HG03103 (cell line): ENCODE results near the gene GPR85.
"Not testable (repeated sequence)": the region's sequence is repeated elsewhere in the genome, so short reads cannot be mapped to it uniquely, and the experiment has no call there.

Source experiments
- ATAC-seq: cut with Tn5 transposase; IDR thresholded peaks from one replicate; pipeline ENCODE4 v1.9.1; 2021; ENCODE audit warnings: low read depth; ENCODE audit not compliant: unreplicated experiment

GPR85 gene, protein sequence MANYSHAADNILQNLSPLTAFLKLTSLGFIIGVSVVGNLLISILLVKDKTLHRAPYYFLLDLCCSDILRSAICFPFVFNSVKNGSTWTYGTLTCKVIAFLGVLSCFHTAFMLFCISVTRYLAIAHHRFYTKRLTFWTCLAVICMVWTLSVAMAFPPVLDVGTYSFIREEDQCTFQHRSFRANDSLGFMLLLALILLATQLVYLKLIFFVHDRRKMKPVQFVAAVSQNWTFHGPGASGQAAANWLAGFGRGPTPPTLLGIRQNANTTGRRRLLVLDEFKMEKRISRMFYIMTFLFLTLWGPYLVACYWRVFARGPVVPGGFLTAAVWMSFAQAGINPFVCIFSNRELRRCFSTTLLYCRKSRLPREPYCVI

DNA sequence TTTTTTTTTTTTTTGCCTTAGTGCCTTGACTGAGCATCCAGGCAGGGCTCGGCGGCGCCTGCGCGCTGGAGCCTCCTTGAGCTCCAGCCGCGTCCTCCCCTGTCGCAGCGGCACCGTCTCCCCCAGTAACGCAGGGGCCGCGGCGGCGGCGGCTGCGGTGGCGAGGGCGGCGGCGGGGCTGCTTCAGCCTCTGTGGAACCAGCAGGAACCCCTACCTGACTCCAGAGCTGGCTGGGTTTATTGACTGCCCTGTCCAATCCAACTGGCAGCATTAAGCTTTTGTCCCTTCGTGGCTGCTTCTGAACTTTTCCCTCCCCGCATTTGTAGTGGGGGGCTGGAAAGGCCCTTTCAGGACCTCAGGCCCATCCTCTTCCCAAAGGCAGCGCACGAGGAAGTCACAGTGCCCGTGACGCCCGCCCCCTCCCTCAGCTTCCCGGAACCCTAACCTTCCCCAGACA, at the start of gene GPR85:
TSS of gene GPR85 (minus strand) at position 397 of the 458 bp plus-strand sequence. CDS start 2,106 bp downstream, outside the sequence.
- peak; percentile 66 for ATAC-seq

DNA sequence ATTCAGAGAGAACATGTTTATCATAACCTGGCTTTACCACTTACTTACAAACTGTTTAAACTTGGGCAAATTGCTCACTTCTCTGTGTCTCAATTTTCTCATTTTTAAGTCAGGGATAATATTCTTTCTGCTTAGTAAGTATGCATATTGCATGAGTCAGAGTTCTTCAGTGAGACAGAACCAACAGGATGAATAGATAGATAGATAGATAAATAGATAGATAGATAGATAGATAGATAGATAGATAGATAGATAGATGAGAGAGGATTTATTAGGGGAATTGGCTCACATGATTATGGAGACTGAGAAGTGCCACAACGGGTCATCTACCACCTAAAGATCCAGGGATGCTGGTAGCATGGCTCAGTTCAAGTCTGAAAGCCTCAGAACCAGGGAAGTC, 47.4 kb upstream of the GPR85 start:
- ATAC-seq: no peak

DNA sequence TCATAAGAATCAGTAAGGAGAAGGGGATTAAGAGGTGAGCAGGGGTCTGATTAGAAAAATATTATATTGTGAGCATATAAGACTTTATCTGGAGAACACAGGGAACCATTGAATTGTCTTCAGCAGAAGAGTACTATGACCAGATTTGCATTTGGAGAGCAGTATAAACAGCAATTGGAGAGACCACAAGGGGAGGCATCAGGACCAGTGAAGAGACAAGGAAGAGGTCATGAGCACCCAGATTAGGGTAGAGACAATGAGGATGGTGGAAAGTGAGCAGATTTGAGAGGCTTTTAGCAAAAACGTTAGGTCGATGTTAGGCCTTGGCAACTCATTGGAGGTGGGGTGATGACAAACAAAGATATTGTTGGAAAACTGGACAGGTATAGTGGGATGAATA, 44.7 kb upstream of the GPR85 start:
- no peak for ATAC-seq

DNA sequence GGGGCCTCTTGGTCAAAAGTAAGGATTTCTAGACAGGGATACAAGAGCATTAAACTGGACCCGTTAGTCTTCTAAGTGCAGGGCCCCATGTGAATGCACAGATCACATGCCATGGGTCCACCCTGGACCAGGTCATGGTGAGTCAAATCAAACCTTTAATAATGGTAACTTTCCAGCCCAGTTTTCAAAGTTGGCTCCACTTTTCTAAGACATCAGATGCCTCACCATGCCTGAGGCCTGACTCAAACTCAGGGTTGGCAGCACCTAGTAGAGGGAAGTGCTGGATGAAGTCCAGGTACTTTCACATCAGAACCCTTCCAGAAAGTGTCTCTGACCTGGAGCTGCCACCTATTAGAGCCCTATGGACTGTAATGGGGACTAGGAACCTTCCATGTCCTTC, 41.4 kb upstream of the GPR85 start:
- no peak for ATAC-seq

DNA sequence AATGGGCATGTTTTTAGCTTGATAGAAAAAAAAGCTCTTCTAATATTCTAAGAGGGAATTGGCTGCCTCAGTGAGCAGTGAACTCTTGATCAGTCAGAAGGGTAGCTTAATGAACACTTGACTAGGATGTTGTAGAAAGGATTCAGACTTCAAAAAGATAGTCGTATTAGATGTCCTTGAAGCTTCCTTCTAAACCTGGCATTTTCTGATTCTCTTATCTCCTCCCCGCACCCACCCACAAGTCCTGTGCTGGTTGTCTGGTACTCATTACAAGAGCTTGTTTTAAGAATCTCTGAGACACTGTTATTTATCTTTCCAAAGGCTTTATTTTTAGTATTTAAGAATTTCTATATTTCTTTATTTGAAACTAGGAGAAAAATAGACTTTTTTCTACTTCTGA, 39.1 kb upstream of the GPR85 start:
- no peak for ATAC-seq

DNA sequence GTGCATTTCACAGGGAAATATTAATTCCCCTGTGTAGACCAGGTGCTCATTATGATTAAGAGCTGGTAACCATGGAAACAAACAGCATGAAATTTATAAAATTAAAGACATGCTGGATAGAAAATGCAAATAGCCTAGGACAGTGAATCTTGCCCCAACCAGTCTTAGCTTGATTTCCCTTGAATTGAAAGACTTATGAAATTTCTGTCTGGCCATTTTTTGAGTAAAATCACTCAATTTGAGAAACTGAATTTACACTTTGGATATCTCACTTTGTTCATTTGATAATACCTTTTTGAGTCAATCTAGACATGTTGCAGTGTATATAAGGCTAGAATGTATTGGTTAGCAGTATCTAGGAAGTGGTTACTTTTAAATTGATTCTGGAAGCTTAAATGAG, 36.1 kb upstream of the GPR85 start:
- no peak for ATAC-seq

DNA sequence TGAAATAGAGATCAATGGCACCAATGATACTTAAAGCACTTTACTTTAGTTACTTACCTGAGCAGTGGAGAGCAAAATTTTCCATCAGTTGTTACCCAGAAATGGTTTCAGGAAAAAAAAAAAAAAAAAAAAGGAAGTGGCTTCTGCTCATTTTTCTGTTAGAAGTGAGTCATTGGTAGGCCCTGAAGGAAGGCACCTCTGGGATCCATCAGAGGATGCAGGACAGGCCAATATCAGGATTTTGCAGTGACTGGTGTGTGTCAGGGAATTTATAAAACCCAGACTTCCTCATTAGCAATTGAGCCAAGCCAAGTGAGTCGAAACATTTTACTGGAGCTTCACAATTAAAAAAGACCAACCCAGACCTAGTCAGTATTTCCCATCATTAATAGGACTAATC, 34.0 kb upstream of the GPR85 start:
- no peak for ATAC-seq

DNA sequence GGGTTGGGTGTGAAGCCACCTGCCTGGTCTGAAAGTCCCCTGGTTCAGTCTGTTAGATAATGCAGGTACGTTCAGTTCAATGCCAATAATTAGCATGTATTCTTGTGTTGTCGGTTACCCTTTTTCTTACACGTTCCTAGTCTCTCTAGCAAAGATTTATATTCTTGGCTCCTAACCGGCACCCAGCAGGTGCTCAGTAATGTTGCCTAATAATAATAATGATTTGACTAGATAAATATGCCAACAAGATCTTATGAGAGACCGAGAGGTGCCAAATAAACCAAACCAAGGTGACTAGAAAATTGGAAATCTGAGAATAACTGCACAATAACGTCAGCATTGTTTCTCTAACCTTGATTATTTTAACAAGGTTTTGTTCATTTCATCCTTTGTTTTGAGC, 32.8 kb upstream of the GPR85 start:
- ATAC-seq: no peak

DNA sequence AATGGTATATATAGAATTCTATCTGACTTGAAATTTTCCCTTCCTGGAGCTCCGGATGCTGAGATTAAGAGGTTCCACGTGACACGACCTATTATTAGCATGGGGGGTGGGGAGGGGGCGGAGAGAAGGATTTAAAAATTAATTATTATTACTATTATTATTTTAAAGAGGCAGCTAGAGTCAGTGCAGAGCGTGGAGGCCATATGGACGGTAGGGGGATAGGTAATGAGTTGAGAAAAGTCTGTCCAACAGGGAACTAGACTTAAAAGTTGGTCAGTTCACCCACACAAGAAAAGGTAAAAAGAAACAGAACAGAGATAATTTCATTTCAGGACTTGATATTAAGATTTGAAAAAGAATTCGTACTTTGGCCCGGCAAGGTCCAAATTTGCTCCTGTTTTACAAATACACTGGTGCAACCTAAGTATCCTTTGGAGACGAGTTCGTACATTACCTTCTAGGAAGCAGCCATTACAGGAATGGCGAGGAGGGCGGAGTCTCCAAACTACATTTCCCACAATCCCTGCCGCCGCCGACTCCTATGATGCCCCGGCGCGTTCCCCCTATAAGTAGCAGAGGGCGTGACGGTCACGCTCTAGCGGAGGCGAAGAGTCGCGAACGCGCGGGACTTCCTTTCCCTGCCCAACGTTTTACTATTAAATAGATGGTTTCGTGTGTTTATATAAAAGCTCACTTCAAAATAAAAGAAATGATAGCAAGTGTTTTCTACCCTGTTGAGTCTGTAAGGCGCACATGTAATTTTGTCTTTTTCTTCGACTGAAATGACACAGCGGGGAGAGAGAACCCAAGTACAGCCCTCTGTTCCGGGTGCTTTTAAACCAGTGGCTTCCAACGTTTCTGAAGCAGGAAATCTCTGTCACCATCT, 31.7 kb upstream of the GPR85 start, which contains the start of gene SMIM30:
TSS of gene SMIM30 (minus strand) at position 481 of the 886 bp plus-strand sequence. CDS start 976 bp downstream, outside the sequence.
- ATAC-seq: peak; percentile 98

DNA sequence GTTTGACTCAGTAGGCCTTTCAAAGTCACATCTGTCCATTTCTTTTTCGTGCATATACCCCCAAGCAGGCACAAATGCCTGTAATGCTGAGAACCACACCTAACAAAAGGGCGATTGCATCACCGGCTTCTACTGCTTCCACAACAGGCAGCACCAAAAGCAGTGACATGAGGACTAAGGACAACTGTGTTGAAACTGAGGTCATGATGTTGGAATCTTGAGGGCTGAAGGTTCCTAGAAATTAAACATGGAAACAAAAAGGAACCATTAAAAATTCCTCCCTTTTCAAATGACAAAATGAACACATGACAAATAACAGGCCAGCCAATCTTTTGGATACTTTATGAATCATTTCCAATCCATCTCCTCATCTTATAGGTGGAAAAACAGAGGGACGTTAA, 30.7 kb upstream of the GPR85 start:
- ATAC-seq: not testable (repeated sequence)

DNA sequence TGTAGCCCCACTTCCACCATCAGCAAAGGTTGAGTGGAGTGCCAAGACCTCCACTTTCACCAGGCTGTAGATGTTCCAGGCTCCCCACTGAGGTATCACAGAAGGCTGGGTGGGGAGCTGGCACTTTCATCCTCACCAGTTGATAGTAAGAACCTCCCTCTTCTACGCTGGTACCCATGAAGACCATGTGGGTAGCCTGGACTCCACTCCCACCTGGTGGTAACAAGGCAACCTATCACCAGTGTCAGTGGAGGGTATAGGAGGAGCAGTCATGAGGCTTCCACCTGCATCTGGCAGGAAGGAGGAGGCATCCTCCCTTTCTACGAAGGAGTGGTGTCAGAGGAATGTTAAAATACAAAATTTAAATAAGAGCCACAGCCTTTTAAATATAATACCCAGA, 27.3 kb upstream of the GPR85 start:
- no peak for ATAC-seq

DNA sequence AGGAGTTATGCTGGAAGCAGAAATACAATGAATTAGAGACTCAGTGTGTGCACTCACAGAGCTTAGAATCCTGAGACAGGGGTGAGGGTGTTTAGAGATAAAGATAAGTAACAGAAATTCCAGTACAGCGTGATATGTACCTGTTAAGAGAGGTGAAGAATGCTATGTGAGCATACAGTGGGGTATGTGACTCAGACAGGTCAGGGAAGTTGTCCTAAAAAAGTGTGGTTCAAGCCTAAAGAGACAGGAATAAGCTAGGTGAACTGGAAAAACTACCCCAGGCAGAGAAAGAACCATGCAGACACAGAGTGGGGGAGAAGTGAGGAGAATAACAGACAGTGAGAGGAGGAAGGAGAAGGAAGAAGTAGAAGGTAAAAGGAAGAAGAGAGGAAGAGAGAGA, 23.1 kb upstream of the GPR85 start:
- no peak for ATAC-seq

DNA sequence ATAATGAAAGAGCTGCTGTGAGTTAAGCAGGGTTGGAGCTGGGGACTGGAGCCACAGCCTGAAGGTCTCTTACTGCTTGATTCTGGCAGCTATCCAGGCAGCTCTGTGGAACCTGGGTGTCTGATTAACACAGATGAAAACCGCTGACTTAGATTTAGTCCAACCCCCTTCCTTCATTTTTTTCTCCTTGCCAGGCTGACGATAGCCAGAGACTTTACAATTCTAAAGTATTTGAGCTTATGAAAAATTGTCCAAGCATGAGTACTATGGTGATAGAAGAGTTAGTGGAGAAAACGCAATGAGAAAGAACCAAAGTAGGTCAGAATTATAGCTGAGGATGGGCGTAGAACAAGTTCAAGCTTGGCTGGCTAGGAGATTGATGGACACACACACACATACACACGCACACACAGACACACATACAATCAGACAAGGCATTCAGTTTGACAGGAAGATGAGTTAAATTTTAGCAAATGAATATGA, 13.5 kb upstream of the GPR85 start:
- no peak for ATAC-seq

DNA sequence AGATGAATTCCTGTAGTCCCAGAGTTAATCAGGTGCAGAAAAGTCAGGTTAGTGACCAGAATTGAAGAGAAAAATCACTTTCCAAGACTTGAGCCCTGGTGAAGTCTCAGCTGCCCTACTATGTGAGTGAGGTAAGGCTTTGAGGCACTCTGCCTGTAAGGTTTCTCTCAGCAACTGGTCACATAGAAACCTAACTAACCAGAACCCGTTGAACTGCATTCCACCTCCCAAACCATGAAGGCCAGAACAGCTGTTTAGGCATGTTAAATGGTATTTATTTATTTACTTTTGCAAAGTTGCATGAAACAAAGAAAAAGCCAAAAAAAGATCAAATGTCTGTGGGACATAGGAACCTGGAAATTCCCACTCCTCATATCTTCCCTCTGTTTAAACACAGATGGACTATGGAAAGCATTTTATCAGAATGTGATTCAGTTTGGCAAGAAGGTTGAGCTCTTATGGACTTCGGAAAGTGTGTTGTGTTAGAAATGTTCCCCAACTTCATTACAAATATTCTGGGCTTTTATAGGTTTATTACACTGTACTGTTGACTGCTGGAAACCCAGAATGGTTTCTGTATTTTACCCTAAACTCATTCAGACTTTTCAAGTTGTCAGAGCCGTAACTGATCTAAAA, 12.8 kb upstream of the GPR85 start:
- no peak for ATAC-seq

DNA sequence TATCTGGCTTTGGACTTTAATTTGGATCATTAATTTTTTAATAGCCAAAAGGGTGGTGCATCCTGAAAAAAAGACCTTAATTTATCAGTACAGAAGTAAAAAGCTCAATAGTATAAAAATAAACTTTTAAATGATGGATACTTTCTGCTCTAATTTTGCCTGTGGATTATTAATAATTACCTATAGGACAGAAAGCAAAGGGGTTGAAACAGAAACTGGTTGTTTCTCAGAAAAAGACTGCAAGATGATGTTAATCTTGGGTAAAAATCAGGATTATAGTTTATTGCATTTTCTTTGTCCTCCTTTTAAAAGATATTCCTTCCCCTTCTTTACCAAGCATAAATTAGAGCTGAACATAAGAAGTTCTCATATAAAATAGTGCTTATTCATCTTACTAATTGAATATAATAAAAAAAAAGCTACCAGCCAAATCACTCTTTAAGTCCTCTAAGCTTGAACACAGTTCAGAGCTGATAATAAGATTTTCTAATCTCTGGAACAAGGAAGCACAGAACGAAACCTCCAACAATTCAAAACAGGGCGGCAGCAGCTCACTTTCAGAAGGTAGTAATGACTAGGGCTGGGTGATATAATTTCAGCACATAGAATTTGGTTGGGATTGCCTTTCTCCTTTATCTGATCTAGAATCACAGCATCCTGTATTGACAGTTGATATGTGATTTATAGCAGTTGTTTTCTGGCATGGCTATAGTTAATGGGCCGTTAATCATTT, 8.1 kb upstream of the GPR85 start:
- no peak for ATAC-seq

DNA sequence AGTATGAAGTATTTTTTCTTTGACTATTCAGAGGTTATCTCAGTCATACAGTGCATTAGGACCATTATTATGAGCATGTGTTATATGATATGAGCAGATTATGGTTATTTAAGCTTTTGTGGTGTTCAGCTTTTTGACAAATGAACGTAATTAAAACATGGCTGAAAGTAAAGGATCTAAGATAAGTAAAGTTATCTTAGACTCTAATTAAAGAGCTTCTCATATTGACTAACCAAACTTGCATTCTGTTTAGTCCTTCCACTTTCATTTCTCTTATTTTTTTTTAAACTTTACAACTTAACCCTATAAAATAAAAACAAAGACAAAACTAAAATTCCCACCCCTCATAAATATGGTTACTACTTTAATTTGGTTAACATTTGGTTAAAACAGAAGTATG, 6.9 kb upstream of the GPR85 start:
- no peak for ATAC-seq

DNA sequence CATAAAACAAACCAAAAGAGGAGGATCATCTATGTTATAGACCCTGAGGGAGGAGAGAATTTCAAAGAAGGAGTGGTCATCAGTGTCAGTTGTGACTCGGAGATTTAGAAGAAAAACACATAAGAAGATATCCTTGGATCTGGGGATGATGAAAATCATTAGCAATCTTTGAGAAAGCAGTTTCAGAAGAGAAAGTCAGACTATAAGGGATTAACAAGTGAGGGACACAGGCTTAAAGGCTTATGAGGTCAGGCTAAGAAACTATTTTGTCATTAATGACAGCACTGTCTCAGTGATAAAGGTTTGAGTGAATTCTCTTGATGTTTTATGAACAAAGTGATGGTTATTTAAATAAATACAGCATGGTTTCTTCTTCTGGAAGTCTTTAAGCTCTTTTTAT, 6.1 kb upstream of the GPR85 start:
- ATAC-seq: no peak

DNA sequence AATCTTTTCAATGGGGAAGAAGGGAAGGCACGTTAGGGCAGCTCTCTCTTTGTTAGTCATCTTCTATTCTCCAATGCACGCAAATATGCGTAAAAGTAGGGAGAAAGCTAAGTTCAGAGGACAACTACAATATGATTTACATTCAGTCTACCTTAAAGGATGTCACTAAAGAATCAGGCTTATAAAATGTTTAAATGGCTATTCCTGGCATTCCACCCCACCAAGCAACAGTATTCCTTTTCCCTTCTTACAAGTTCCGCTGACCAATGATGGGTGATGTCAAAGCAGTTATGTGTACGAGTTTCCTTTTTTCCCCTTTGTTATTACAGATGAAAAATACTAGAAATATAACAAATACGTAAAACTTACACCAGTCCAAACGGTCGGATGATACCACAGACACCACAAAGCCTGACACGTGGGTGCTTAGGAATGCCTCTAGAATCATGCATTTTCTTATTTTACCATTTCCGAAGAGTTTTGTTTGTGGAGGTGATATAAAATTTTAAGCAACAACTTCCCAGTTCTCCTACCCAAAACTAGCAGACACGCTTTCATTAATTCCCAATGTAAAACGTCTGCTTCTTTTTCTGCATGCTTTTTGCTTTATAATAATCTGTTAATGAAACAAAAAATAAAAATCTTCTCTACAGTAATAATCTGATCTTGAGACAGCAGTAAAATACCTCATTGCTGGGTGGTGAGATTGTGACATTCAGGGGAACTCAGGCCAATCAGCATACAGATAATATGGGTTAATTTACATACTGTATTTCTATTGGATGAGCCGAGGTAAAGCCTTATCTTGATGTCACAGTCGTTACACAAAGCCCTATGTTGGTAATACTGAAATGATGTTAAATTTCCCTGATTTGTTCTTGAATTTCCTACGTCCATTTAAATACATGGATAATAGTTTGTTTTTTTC, 708 bp upstream of the GPR85 start:
- no peak for ATAC-seq

DNA sequence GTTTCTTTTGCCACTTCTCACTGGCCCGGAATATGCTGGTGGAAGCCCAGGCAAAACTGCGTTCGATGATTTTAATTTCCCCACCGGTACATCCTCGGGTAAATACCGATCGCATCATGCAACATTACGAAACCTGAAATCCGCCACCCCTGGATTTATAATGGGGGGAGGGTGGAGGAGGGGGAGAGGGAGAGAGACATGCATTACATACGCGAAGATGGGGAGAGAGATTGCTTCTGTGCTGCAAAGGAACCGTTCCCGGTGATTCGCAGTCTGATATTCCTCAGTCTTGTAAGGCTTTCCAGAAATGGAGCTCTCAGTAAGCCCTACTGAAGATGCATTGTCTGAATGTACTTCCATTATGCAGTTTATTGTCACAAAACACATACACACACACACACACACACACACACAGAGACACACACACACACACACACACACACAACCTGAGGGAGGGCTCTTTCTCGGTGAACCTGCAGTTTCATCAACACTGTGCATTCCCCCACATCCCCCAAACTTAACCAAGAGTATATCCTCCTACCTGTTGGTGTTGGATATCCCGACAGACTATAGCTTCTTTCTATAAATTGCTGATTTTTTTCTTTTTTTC, 741 bp downstream of the GPR85 start:
- peak; percentile 7 for ATAC-seq
